Ramos (cell line): ENCODE results near the gene CDH22.

ENCODE experiments used
- in situ Hi-C: fragments of 300-500 bp; cut with MboI; formaldehyde crosslinking; loops from one replicate; pipeline ENCODE4 v1.14.3; 2022; ENCODE audit warnings: low sequenced_read_pairs; ENCODE audit not compliant: unreplicated experiment

Gene CDH22

GRCh38 chr20:46130534-46130933 lies 177.8 kb downstream of the CDH22 start:
- in situ Hi-C loops: no loop called here

GRCh38 chr20:46129955-46130481 lies 178.3 kb downstream of the CDH22 start:
- in situ Hi-C loops: no loop called here

- in situ Hi-C loops: no loop called here
Observed at GRCh38 chr20:46128310-46129151, 179.8 kb downstream of the CDH22 start.

GRCh38 chr20:46127396-46128010 lies 180.8 kb downstream of the CDH22 start:
- in situ Hi-C loops: no loop called here

- in situ Hi-C loops: no loop called here
Observed at GRCh38 chr20:46126440-46127056, 181.8 kb downstream of the CDH22 start.
